Measurements from ENCODE around the gene NCS1. TPM values are rescaled to one million over a fixed set of nuclear protein-coding genes. Genes with fewer than 3 reads are reported as not detected.

NCS1 gene
- total and polyA plus RNA-seq, 9 of the 15 experiments (the other 6 are each of a cell fraction or from before 2014, with no cell fraction given): 0.28 to 27.0 (median 9.6) TPM

DNA sequence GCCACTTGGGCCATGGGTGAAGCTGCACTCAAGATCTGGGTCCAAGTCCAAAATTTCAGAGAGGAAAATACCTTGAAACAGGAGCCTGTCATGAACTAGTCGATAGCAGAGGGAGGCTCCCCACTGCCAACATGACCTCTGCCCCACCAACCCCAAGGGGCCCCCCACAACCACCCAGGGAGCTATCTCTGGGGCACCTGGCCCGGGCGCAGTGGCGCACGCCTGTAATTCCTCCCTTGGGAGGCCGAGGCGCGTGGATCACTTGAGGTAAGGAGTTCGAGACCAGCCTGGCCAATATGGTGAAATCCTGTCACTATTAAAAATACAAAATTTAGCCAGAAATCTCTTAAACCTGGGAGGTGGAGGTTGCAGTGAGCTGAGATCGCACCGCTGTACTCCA is 73.3 kb downstream of the NCS1 start:
- H3K4me3 ChIP-seq: no peak overlapping the region
- no peak for DNase-seq (ENCODE audit: extremely low read depth in 1 of 4, low spot score in 3 of 4)
- no peak for FAIRE-seq
- H3K9ac ChIP-seq (ENCODE audit: insufficient read depth in 1 of 2, low read depth in 2 of 2, low read length in 2 of 2): no peak overlapping the region
- no peaks in the 10 kb centered on the region for H3K36me3 ChIP-seq (ENCODE audit: control insufficient read depth, insufficient read depth, low read length)
- peaks cover 8 to 12% of the 10 kb centered on the region in 2 experiments; a peak in 4 of 5 replicates for H3K4me1 ChIP-seq (replicated peaks in 1 of 2; ENCODE audit: control insufficient read depth in 2 of 2, insufficient read depth in 2 of 2, low read length in 2 of 2)
- BruUV-seq (replicated peaks): no TSS peak
- H3K27me3 ChIP-seq (ENCODE audit: control insufficient read depth in 2 of 2, insufficient read depth in 2 of 2, low read length in 2 of 2): no peaks in the 10 kb centered on the region; a peak in 1 of 5 replicates
- H4K20me1 ChIP-seq (replicated peaks; ENCODE audit: control insufficient read depth, insufficient read depth, low read length): no peaks in the 10 kb centered on the region
- H3K27ac ChIP-seq (ENCODE audit: extremely low read depth, low read depth, low read length): no peak overlapping the region
- no peak for ATAC-seq
- WGBS (ENCODE audit: insufficient coverage, low coverage, missing lambda C conversion rate): 25% methylated on average over 9 of the region's 11 CpGs
- POLR2A ChIA-PET: interaction anchor here (0.6 to 0.7 kb wide), 4 partner anchors 33 to 215 kb away, joined by 3 read pairs; no protein-coding TSS in a partner anchor
- H2AFZ ChIP-seq (ENCODE audit: low read depth, low read length): no peak overlapping the region
- TF ChIP-seq CBX2 (IDR thresholded peaks at IDR 0.05; ENCODE audit: insufficient read depth, low read length, poor library complexity, severe bottlenecking) (no peak), SIX5 (IDR thresholded peaks at IDR 0.05; ENCODE audit: borderline replicate concordance in 1 of 2, insufficient read depth in 1 of 2, low read depth in 1 of 2, low read length in 2 of 2) (no peak), SLC30A9 (CRISPR knock-in tag; IDR thresholded peaks at IDR 0.05) (no peak), FOS (IDR thresholded peaks at IDR 0.05; ENCODE audit: extremely low read depth, insufficient read length) (no peak), CSDE1 (IDR thresholded peaks at IDR 0.05) (no peak), ZC3H8 (IDR thresholded peaks at IDR 0.05) (no peak), ZNF699 (CRISPR knock-in tag; IDR thresholded peaks at IDR 0.05; ENCODE audit: insufficient replicate concordance) (no peak), CCAR2 (IDR thresholded peaks at IDR 0.05; ENCODE audit: low read depth, low read length) (no peak), ZC3H4 (CRISPR knock-in tag; IDR thresholded peaks at IDR 0.05; ENCODE audit: borderline replicate concordance) (no peak), TEAD4 (IDR thresholded peaks at IDR 0.05; ENCODE audit: low read length) (no peak), TEAD4 (CRISPR knock-in tag; IDR thresholded peaks at IDR 0.05; ENCODE audit: borderline replicate concordance) (no peak), SPI1 (IDR thresholded peaks at IDR 0.05; ENCODE audit: borderline replicate concordance, low read depth, low read length) (no peak), HDAC8 (tag; IDR thresholded peaks at IDR 0.05) (no peak), MAFK (IDR thresholded peaks at IDR 0.05; ENCODE audit: low read length) (no peak)
- TF ChIP-seq, protein P1, sequence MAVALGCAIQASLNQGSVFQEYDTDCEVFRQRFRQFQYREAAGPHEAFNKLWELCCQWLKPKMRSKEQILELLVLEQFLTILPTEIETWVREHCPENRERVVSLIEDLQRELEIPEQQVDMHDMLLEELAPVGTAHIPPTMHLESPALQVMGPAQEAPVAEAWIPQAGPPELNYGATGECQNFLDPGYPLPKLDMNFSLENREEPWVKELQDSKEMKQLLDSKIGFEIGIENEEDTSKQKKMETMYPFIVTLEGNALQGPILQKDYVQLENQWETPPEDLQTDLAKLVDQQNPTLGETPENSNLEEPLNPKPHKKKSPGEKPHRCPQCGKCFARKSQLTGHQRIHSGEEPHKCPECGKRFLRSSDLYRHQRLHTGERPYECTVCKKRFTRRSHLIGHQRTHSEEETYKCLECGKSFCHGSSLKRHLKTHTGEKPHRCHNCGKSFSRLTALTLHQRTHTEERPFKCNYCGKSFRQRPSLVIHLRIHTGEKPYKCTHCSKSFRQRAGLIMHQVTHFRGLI (CRISPR knock-in tag; IDR thresholded peaks at IDR 0.05): no peak
- TF ChIP-seq, protein P2, sequence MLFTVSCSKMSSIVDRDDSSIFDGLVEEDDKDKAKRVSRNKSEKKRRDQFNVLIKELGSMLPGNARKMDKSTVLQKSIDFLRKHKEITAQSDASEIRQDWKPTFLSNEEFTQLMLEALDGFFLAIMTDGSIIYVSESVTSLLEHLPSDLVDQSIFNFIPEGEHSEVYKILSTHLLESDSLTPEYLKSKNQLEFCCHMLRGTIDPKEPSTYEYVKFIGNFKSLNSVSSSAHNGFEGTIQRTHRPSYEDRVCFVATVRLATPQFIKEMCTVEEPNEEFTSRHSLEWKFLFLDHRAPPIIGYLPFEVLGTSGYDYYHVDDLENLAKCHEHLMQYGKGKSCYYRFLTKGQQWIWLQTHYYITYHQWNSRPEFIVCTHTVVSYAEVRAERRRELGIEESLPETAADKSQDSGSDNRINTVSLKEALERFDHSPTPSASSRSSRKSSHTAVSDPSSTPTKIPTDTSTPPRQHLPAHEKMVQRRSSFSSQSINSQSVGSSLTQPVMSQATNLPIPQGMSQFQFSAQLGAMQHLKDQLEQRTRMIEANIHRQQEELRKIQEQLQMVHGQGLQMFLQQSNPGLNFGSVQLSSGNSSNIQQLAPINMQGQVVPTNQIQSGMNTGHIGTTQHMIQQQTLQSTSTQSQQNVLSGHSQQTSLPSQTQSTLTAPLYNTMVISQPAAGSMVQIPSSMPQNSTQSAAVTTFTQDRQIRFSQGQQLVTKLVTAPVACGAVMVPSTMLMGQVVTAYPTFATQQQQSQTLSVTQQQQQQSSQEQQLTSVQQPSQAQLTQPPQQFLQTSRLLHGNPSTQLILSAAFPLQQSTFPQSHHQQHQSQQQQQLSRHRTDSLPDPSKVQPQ (CRISPR knock-in tag; IDR thresholded peaks at IDR 0.05; ENCODE audit: borderline replicate concordance): no peak
- no peaks in the 10 kb centered on the region; the same call in 1 of the 2 replicates for H3K9me3 ChIP-seq (replicated peaks; ENCODE audit: control insufficient read depth, insufficient read depth, low read depth, low read length)
- CTCF ChIA-PET (ENCODE audit: low intra/inter-chr PET ratio): no interaction called here
- no peaks in the 10 kb centered on the region for H3K79me2 ChIP-seq (ENCODE audit: control insufficient read depth, insufficient read depth, low read length)
- in situ Hi-C loops (cut with MboI) (no loop called here), intact Hi-C loops (cut with micrococcal nuclease) (loop anchor here (10.0 kb wide), 1 partner anchor 99 kb away; no protein-coding TSS in a partner anchor)
- H3K4me2 ChIP-seq (ENCODE audit: insufficient read depth, low read length): no peak overlapping the region
- H3K9me1 ChIP-seq (ENCODE audit: control insufficient read depth, insufficient read depth, low read length): no peaks in the 10 kb centered on the region

All from K562 (cell line).